Endothelial cell of umbilical vein (primary cell): Measurements from ENCODE around the gene CAV1.

Source experiments
- EZH2 ChIP-seq: IDR thresholded peaks from 2 replicates; pipeline ENCODE4 v1.6.1; 2012; ENCODE audit warnings: borderline replicate concordance, low read depth, mild to moderate bottlenecking, moderate library complexity, low read length, inconsistent platforms; ENCODE audit not compliant: severe bottlenecking
- FOS ChIP-seq: IDR thresholded peaks from 2 replicates; pipeline ENCODE4 v1.6.1; 2011; ENCODE audit warnings: mild to moderate bottlenecking, low read length, moderate library complexity, borderline replicate concordance; ENCODE audit not compliant: insufficient read depth
- JUN ChIP-seq: IDR thresholded peaks from 2 replicates; pipeline ENCODE4 v1.6.1; 2011; ENCODE audit warnings: borderline replicate concordance, low read depth; ENCODE audit not compliant: insufficient read length, insufficient read depth
- MYC ChIP-seq: IDR thresholded peaks from one replicate; pipeline ENCODE4 v1.6.1; 2011; ENCODE audit warnings: mild to moderate bottlenecking, low read depth, low read length
- POLR2A ChIP-seq: IDR thresholded peaks from 2 replicates; pipeline ENCODE4 v1.6.1; 2012; ENCODE audit warnings: low read depth, mild to moderate bottlenecking, control low read depth, low read length
- POLR2AphosphoS5 ChIP-seq: IDR thresholded peaks from 2 replicates; pipeline ENCODE4 v1.6.1; 2012; ENCODE audit warnings: low read depth, mild to moderate bottlenecking, control low read depth, low read length, moderate library complexity; ENCODE audit not compliant: insufficient read depth
- TF ChIP-seq, protein P1 (sequence below), 2 donors: IDR thresholded peaks; 1 replicate in 1 of 2; 2 replicates in 1 of 2; pipeline ENCODE4 v1.5.1; 2011; ENCODE audit warnings: low read length in 2 of 2, mild to moderate bottlenecking in 2 of 2, moderate library complexity in 2 of 2, control low read depth in 1 of 2, inconsistent platforms in 1 of 2, low read depth in 1 of 2; ENCODE audit not compliant: insufficient read depth in 1 of 2; ENCODE audit errors: extremely low read depth in 1 of 2
- TF ChIP-seq, protein P2 (sequence below): IDR thresholded peaks from 2 replicates; pipeline ENCODE4 v1.6.1; 2011; ENCODE audit not compliant: insufficient read depth, insufficient read length

DNA sequence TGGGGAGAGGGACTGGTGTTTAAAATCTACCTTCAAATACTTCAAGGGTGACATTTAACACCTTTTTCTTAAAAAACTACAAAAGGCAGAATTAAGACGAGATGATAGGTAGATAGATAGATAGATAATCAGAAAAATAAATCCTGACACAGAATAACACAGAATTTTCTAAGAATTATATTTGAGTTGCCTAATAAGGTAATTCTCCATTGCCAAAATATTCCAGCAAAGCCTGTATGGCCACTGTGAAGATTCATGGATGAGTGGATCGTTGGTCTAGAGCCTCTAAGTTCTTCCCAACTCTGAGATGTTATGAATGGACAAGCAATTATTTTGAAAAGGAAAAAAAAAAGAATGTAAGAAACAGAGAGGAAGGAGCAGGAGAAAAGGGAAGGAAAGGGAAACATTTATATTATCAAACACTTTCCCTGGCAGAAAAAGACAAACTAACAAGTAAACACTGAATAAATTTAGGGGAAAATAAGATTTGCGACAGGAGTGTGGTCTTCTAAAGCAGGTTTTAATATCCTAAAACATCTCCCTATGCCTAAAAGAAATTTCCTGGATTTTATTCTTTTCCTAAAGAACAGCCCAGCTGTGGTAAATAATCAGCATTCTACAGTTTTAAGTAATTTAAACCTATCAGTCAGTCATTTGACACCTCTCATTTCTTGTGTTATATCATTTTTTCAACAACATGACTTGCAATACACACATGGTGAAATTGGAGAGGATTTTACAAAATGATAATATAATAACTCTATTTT lies 32.8 kb upstream of the CAV1 start:
- TF ChIP-seq POLR2AphosphoS5 (no peak), MYC (no peak), JUN (no peak), EZH2 (no peak), POLR2A (no peak), FOS (no peak)
- TF ChIP-seq, protein P1, sequence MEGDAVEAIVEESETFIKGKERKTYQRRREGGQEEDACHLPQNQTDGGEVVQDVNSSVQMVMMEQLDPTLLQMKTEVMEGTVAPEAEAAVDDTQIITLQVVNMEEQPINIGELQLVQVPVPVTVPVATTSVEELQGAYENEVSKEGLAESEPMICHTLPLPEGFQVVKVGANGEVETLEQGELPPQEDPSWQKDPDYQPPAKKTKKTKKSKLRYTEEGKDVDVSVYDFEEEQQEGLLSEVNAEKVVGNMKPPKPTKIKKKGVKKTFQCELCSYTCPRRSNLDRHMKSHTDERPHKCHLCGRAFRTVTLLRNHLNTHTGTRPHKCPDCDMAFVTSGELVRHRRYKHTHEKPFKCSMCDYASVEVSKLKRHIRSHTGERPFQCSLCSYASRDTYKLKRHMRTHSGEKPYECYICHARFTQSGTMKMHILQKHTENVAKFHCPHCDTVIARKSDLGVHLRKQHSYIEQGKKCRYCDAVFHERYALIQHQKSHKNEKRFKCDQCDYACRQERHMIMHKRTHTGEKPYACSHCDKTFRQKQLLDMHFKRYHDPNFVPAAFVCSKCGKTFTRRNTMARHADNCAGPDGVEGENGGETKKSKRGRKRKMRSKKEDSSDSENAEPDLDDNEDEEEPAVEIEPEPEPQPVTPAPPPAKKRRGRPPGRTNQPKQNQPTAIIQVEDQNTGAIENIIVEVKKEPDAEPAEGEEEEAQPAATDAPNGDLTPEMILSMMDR (IDR thresholded peaks at IDR 0.05; ENCODE audit: extremely low read depth in 1 of 2, insufficient read depth in 1 of 2, low read depth in 1 of 2, low read length in 2 of 2) = no peak
- TF ChIP-seq, protein P2, sequence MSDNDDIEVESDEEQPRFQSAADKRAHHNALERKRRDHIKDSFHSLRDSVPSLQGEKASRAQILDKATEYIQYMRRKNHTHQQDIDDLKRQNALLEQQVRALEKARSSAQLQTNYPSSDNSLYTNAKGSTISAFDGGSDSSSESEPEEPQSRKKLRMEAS = no peak
